NCI-H345 treated with DMSO at 0.1 percent for 48 hours (cell line): Measurements from ENCODE around the gene HMX3.

Source experiments
- DNase-seq: peaks from one replicate; lab custom pipeline; 2025; ENCODE audit not compliant: unreplicated experiment; lab: John Stamatoyannopoulos, UW

Gene HMX3

GRCh38 chr10:123147635-123148413 lies 12.1 kb downstream of the HMX3 start, which contains the start of gene HMX2:
Gene HMX2 (plus strand): TSS chr10:123148136. CDS start chr10:123148379, 243 bp downstream.
- DNase-seq: no peak

- DNase-seq: no peak
Observed at GRCh38 chr10:123148414-123149161, 12.8 kb downstream of the HMX3 start.

GRCh38 chr10:123149162-123149567 lies 13.4 kb downstream of the HMX3 start:
- no peak for DNase-seq

- no peak for DNase-seq
Observed at GRCh38 chr10:123149568-123150270, 13.9 kb downstream of the HMX3 start.

- DNase-seq: no peak
Observed at GRCh38 chr10:123150271-123150985, 14.7 kb downstream of the HMX3 start.

GRCh38 chr10:123150986-123151736 lies 15.4 kb downstream of the HMX3 start:
- DNase-seq: no peak

GRCh38 chr10:123151737-123152135 lies 16.0 kb downstream of the HMX3 start:
- DNase-seq: no peak

GRCh38 chr10:123153486-123154091 lies 17.8 kb downstream of the HMX3 start:
- DNase-seq: no peak

GRCh38 chr10:123154092-123154710 lies 18.4 kb downstream of the HMX3 start, which contains the start of gene BUB3:
Gene BUB3 (plus strand): TSS chr10:123154402. CDS start chr10:123154918, 516 bp downstream.
- peak; percentile 93 for DNase-seq

GRCh38 chr10:123154711-123155505 lies 19.1 kb downstream of the HMX3 start:
- DNase-seq: no peak

- no peak for DNase-seq
Observed at GRCh38 chr10:123156078-123156477, 20.3 kb downstream of the HMX3 start.

GRCh38 chr10:123157210-123157609 lies 21.4 kb downstream of the HMX3 start:
- DNase-seq: no peak

- no peak for DNase-seq
Observed at GRCh38 chr10:123158682-123159081, 22.9 kb downstream of the HMX3 start.

- no peak for DNase-seq
Observed at GRCh38 chr10:123160311-123160980, 24.7 kb downstream of the HMX3 start.

GRCh38 chr10:123164319-123164718 lies 28.5 kb downstream of the HMX3 start:
- no peak for DNase-seq

GRCh38 chr10:123165445-123166072 lies 29.8 kb downstream of the HMX3 start:
- no peak for DNase-seq

- DNase-seq: no peak
Observed at GRCh38 chr10:123166618-123167017, 30.8 kb downstream of the HMX3 start.
